Measurements from ENCODE around the gene AFMID.

Gene AFMID

DNA sequence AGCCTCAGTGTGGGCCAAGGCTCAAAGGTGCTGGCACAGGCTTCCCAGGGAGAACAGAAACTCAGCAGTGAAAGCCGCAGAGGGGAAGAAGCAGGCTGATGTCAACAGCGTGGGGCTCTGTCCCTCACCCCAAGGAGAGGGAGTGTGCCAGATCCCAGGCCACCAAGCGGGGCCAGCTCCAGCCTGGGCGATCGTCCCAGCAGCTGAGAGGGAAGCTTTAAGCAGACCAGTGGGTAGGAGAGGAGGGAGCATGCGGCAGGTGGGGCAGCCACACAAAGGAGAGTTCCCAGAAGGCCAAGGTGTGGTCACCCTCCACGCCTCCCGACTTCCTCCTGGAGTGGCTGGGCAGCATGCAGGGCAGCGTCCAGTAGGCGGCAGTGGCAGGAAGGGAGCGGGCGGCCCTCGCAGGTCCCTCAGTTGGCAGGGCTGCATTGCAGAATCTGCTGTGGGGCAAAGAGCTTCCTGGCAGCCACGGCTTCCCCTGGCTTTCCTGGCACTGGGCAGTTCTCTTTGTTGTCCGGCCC lies 12.8 kb upstream of the AFMID start:
- Histone ChIP-seq H3K36me3 (ENCODE audit: control insufficient read depth in 2 of 2, insufficient read depth in 1 of 2, low read length in 2 of 2) (peaks cover 10 to 78% of the 10 kb centered on the region in 2 experiments; a peak in 2 of 3 replicates), H3K27ac (ENCODE audit: extremely low read depth, low read depth, low read length) (no peak overlapping the region; the same call in 1 of the 2 replicates), H3K4me1 (ENCODE audit: control insufficient read depth, insufficient read depth, low read length) (no peaks in the 10 kb centered on the region; the same call in 1 of the 2 replicates), H3K9me3 (ENCODE audit: control insufficient read depth, insufficient read depth, low read depth, low read length) (no peaks in the 10 kb centered on the region), H3K4me3 (ENCODE audit: low read depth, low read length) (no peak overlapping the region)
- ChIA-PET CTCF (interaction anchor here (0.6 to 8.1 kb wide), 7 partner anchors 12 to 90 kb away, joined by 3 to 94 read pairs (median 5); partner anchors contain the start of genes AFMID and TK1), POLR2A (interaction anchor here (0.9 to 4.1 kb wide), 8 partner anchors 9 to 47 kb away, joined by 3 to 48 read pairs (median 4); partner anchors contain the start of genes AFMID and TK1)
- no peak for TF ChIP-seq ZNF426 (tag by site-specific recombination; IDR thresholded peaks at IDR 0.05)
- TF ChIP-seq ZNF341 (tag by site-specific recombination; IDR thresholded peaks at IDR 0.05; ENCODE audit: low read depth): 0 out of 2 replicates have a peak, but pooled peaks have one; percentile 41
- 0 out of 2 replicates have a peak, but pooled peaks have one; percentile 39 for TF ChIP-seq SCRT2 (tag by site-specific recombination; IDR thresholded peaks at IDR 0.05)
- 0 out of 2 replicates have a peak, but pooled peaks have one; percentile 31 for TF ChIP-seq SCRT1 (tag by site-specific recombination; IDR thresholded peaks at IDR 0.05; ENCODE audit: borderline replicate concordance)

GRCh38 chr17:78174870-78175642 lies 12.1 kb upstream of the AFMID start:
- peaks cover 14 to 84% of the 10 kb centered on the region in 2 experiments for H3K36me3 ChIP-seq (ENCODE audit: control insufficient read depth in 2 of 2, insufficient read depth in 1 of 2, low read length in 2 of 2)
- CTCF ChIA-PET: interaction anchor here (0.6 to 8.1 kb wide), 9 partner anchors 11 to 90 kb away, joined by 3 to 94 read pairs (median 12); partner anchors contain the start of genes AFMID and TK1
- H3K27ac ChIP-seq (ENCODE audit: extremely low read depth, low read depth, low read length): no peak overlapping the region
- TF ChIP-seq ZBTB21 (tag by site-specific recombination; IDR thresholded peaks at IDR 0.05) (no peak), GLI2 (tag by site-specific recombination; IDR thresholded peaks at IDR 0.05; ENCODE audit: borderline replicate concordance, low read depth) (no peak), YY1 (tag by site-specific recombination; IDR thresholded peaks at IDR 0.05) (no peak), ZNF133 (tag by site-specific recombination; IDR thresholded peaks at IDR 0.05) (no peak), ZNF423 (tag by site-specific recombination; IDR thresholded peaks at IDR 0.05) (no peak), ZNF660 (tag by site-specific recombination; IDR thresholded peaks at IDR 0.05) (no peak), ZBTB48 (tag by site-specific recombination; IDR thresholded peaks at IDR 0.05) (no peak), ZNF324 (tag by site-specific recombination; IDR thresholded peaks at IDR 0.05) (no peak), ZNF837 (tag by site-specific recombination; IDR thresholded peaks at IDR 0.05) (no peak), ZNF510 (tag by site-specific recombination; IDR thresholded peaks at IDR 0.05; ENCODE audit: insufficient replicate concordance) (no peak), ATF2 (tag by site-specific recombination; IDR thresholded peaks at IDR 0.05; ENCODE audit: low read depth) (no peak)
- POLR2A ChIA-PET: interaction anchor here (0.8 to 4.1 kb wide), 10 partner anchors 8 to 61 kb away, joined by 3 to 48 read pairs (median 4); partner anchors contain the start of genes AFMID and TK1
- H3K4me3 ChIP-seq (ENCODE audit: low read depth, low read length): no peak overlapping the region
- H3K4me1 ChIP-seq (ENCODE audit: control insufficient read depth, insufficient read depth, low read length): no peaks in the 10 kb centered on the region; the same call in 1 of the 2 replicates
- H3K9me3 ChIP-seq (ENCODE audit: control insufficient read depth, insufficient read depth, low read depth, low read length): no peaks in the 10 kb centered on the region

GRCh38 chr17:78175643-78175981 lies 11.6 kb upstream of the AFMID start:
- Histone ChIP-seq H3K4me1 (ENCODE audit: control insufficient read depth, insufficient read depth, low read length) (no peaks in the 10 kb centered on the region; the same call in 1 of the 2 replicates), H3K36me3 (ENCODE audit: control insufficient read depth in 2 of 2, insufficient read depth in 1 of 2, low read length in 2 of 2) (peaks cover 19 to 85% of the 10 kb centered on the region in 2 experiments), H3K27ac (ENCODE audit: extremely low read depth, low read depth, low read length) (no peak overlapping the region), H3K9me3 (ENCODE audit: control insufficient read depth, insufficient read depth, low read depth, low read length) (no peaks in the 10 kb centered on the region), H3K4me3 (ENCODE audit: low read depth, low read length) (no peak overlapping the region)
- POLR2A ChIA-PET: interaction anchor here (0.8 to 4.1 kb wide), 6 partner anchors 8 to 61 kb away, joined by 3 to 48 read pairs (median 6); partner anchors contain the start of genes AFMID and TK1
- TF ChIP-seq ZBTB48 (tag by site-specific recombination; IDR thresholded peaks at IDR 0.05): no peak
- peak; percentile 53 for TF ChIP-seq ZBTB20 (tag by site-specific recombination; IDR thresholded peaks at IDR 0.05)
- CTCF ChIA-PET: interaction anchor here (0.6 to 8.1 kb wide), 12 partner anchors 11 to 91 kb away, joined by 3 to 94 read pairs (median 8); partner anchors contain the start of genes AFMID and TK1
